ENCODE results near the gene SEPTIN12.

GRCh38 chr16:4744555-4745273, 43.4 kb downstream of the SEPTIN12 start:
- TF ChIP-seq CTCF (conservative IDR thresholded peaks at IDR 0.05; ENCODE audit: low read length) (no peak), EZH2phosphoT487 (IDR thresholded peaks at IDR 0.05; ENCODE audit: borderline replicate concordance) (no peak)
